Activated CD8-positive, alpha-beta memory T cell treated with anti-CD3 and anti-CD28 coated beads, Interleukin-2, amount 50 U/mL, for 24 hours (primary cell): ENCODE results near the gene CCNI.
"Not testable (repeated sequence)": the region's sequence is repeated elsewhere in the genome, so short reads cannot be mapped to it uniquely, and the experiment has no call there.

Experiments used
- DNase-seq: peaks from one replicate; pipeline ENCODE4 v3.0.0-alpha.2; 2020; ENCODE audit errors: extremely low read depth

The CCNI gene

GRCh38 chr4:77040854-77041725 lies 34.7 kb downstream of the CCNI start:
- DNase-seq, result no peak

GRCh38 chr4:77040270-77040669 lies 35.5 kb downstream of the CCNI start:
- no peak for DNase-seq

GRCh38 chr4:77039796-77040195 lies 36.0 kb downstream of the CCNI start:
- no peak for DNase-seq

- DNase-seq, result no peak
Observed at GRCh38 chr4:77037736-77038135, 38.1 kb downstream of the CCNI start.

- not testable (repeated sequence) for DNase-seq
Observed at GRCh38 chr4:77037168-77037567, 38.6 kb downstream of the CCNI start.

GRCh38 chr4:77036206-77036605 lies 39.6 kb downstream of the CCNI start:
- DNase-seq, result no peak

- DNase-seq, result no peak
Observed at GRCh38 chr4:77035153-77035552, 40.6 kb downstream of the CCNI start.

- no peak for DNase-seq
Observed at GRCh38 chr4:77031544-77031943, 44.2 kb downstream of the CCNI start.

GRCh38 chr4:77029757-77030156 lies 46.0 kb downstream of the CCNI start:
- DNase-seq, result not testable (repeated sequence)

- no peak for DNase-seq
Observed at GRCh38 chr4:77028246-77028645, 47.5 kb downstream of the CCNI start.

- DNase-seq, result no peak
Observed at GRCh38 chr4:77026322-77026704, 49.5 kb downstream of the CCNI start.

GRCh38 chr4:77025643-77026321 lies 50.0 kb downstream of the CCNI start:
- DNase-seq, result no peak

GRCh38 chr4:77023920-77024319 lies 51.9 kb downstream of the CCNI start:
- DNase-seq, result no peak

- no peak for DNase-seq
Observed at GRCh38 chr4:77022560-77023179, 53.1 kb downstream of the CCNI start.

- no peak for DNase-seq
Observed at GRCh38 chr4:77021614-77022089, 54.1 kb downstream of the CCNI start.

GRCh38 chr4:77020017-77020416 lies 55.8 kb downstream of the CCNI start:
- DNase-seq, result no peak

- no peak for DNase-seq
Observed at GRCh38 chr4:77015390-77015789, 60.4 kb downstream of the CCNI start.

- DNase-seq, result no peak
Observed at GRCh38 chr4:77014256-77014655, 61.5 kb downstream of the CCNI start.

- DNase-seq, result no peak
Observed at GRCh38 chr4:77012726-77013125, 63.1 kb downstream of the CCNI start.

GRCh38 chr4:77010841-77011354 lies 64.9 kb downstream of the CCNI start:
- no peak for DNase-seq

GRCh38 chr4:77009511-77010115 lies 66.2 kb downstream of the CCNI start:
- DNase-seq, result no peak
